ENCODE data around the gene POLDIP2.

Gene POLDIP2

GRCh38 chr17:28370744-28371103 lies 13.4 kb upstream of the POLDIP2 start:
- no peaks in the 10 kb centered on the region for H3K36me3 ChIP-seq (replicated peaks)
- no peak for DNase-seq
- no peak overlapping the region for H3K4me3 ChIP-seq (ENCODE audit: low read depth, low read length)
- in situ Hi-C loops (cut with HindIII; ENCODE audit: low pct_ligation_motif_present, low sequenced_read_pairs): no loop called here
- no peak overlapping the region for H3K27ac ChIP-seq
- no peaks in the 10 kb centered on the region for H3K27me3 ChIP-seq (replicated peaks)
- no peak for TF ChIP-seq CTCF (IDR thresholded peaks at IDR 0.05; ENCODE audit: low read depth, low read length, missing control alignments)

DNA sequence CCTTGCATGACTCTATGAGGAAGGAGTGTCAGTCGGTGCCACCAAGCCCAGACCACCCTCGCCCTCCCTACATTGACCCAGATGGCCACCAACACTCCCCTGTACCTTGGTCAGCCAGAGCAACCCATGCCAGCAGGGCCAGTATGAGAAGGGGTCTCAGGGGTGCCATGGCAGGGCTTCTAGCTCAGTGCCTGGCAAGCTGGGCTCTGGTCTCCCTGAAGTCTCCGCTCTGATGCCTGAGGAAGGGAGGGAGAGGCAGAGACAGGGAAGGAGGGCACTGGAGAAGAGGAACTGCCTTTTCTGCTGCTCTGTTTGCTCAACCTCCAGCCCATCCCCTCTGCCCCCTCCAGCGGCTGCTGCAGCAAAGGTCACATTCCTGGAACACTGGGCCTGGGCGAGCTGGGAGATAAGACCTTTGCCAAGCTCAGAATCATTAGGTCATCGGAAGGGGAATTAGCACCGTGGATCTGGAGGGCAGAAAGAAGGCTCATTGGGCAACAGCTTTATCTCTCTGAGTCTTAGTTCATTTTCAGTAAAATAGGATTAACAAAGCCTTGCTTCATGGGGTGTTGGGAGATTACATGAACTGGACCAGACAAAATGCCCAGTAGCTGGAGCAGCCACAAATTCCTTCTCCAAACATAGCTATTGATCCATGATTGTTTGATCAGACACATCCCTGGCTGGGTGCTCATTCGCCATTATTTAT lies 12.9 kb upstream of the POLDIP2 start, which contains the start of gene VTN:
Gene VTN, minus strand, starts transcription at position 273 of the 709 bp plus-strand sequence. Its CDS starts 104 bp downstream, at position 169.
- Histone ChIP-seq H3K27me3 (replicated peaks) (no peaks in the 10 kb centered on the region), H3K27ac (no peak within 1 kb of the TSS), H3K36me3 (replicated peaks) (no peaks in the 10 kb centered on the region), H3K4me3 (ENCODE audit: low read depth, low read length) (peak within 1 kb of the TSS; percentile 64)
- peak; percentile 1 for TF ChIP-seq CTCF (IDR thresholded peaks at IDR 0.05; ENCODE audit: low read depth, low read length, missing control alignments)
- in situ Hi-C loops (cut with HindIII; ENCODE audit: low pct_ligation_motif_present, low sequenced_read_pairs): no loop called here
- DNase-seq: no peak

- TF ChIP-seq CTCF (IDR thresholded peaks at IDR 0.05; ENCODE audit: low read depth, low read length, missing control alignments): no peak
- in situ Hi-C loops (cut with HindIII; ENCODE audit: low pct_ligation_motif_present, low sequenced_read_pairs): no loop called here
- Histone ChIP-seq H3K4me3 (ENCODE audit: low read depth, low read length) (no peak overlapping the region), H3K27me3 (replicated peaks) (no peaks in the 10 kb centered on the region), H3K36me3 (replicated peaks) (no peaks in the 10 kb centered on the region), H3K27ac (no peak overlapping the region)
- DNase-seq: no peak
These were observed 12.3 kb upstream of the POLDIP2 start for GRCh38 chr17:28369684-28370034.

- DNase-seq: no peak
- H3K36me3 ChIP-seq (replicated peaks): no peaks in the 10 kb centered on the region
- no peaks in the 10 kb centered on the region for H3K27me3 ChIP-seq (replicated peaks)
- no peak overlapping the region for H3K27ac ChIP-seq
- no peak for TF ChIP-seq CTCF (IDR thresholded peaks at IDR 0.05; ENCODE audit: low read depth, low read length, missing control alignments)
- H3K4me3 ChIP-seq (ENCODE audit: low read depth, low read length): no peak overlapping the region
- in situ Hi-C loops (cut with HindIII; ENCODE audit: low pct_ligation_motif_present, low sequenced_read_pairs): no loop called here
These were observed 11.8 kb upstream of the POLDIP2 start for GRCh38 chr17:28368915-28369683.

DNA sequence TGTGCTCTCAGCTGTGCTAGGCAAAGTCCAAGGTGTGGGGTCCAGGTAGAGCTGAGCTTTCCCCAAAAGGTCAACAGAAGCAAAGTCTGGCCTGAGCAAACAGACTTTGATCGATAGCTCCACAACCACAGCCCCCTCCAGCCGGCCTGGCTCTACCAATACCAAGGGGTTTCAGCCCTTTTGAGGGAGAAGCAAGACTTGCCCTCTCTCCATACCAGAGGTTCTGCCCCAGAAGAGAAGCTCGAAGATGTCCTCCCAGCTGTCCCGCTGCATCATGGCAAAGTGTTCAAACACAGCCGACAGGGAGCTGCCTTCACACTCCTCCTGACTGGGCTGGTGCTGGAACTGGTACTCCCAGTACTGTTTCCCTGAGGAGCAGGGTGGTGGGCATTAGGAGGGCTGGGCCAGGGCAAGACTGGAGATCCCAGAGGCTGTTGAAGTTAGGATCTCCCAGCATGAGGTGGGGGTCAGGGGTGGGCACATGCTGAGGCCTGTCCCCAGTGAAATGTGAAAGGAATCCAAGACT lies 11.0 kb upstream of the POLDIP2 start:
- no peak for DNase-seq
- no peak overlapping the region for H3K27ac ChIP-seq
- H3K36me3 ChIP-seq (replicated peaks): no peaks in the 10 kb centered on the region
- no peak overlapping the region for H3K4me3 ChIP-seq (ENCODE audit: low read depth, low read length)
- TF ChIP-seq CTCF (IDR thresholded peaks at IDR 0.05; ENCODE audit: low read depth, low read length, missing control alignments): no peak
- no peaks in the 10 kb centered on the region for H3K27me3 ChIP-seq (replicated peaks)
- in situ Hi-C loops (cut with HindIII; ENCODE audit: low pct_ligation_motif_present, low sequenced_read_pairs): no loop called here

Data from brain microvascular endothelial cell (primary cell).